ENCODE data around the gene TCN2. TPM values are rescaled to one million over a fixed set of nuclear protein-coding genes. Genes with fewer than 3 reads are reported as not detected.
"Not testable (repeated sequence)": the region's sequence is repeated elsewhere in the genome, so short reads cannot be mapped to it uniquely, and the experiment has no call there.

The TCN2 gene
- polyA plus RNA-seq (ENCODE audit: insufficient read length in 3 of 3): 10 to 100 TPM; 52.7 to 59.9 (median 52.9) TPM

- peak; percentile 54 to 68 (median 65) for DNase-seq (ENCODE audit: low read depth in 3 of 3, low spot score in 2 of 3)
Observed at GRCh38 chr22:30606455-30607299, at the start of gene TCN2. TSS of gene TCN2 (plus strand) at chr22:30607174. CDS start at chr22:30607332, 158 bp downstream.

GRCh38 chr22:30557243-30557642 lies 49.7 kb upstream of the TCN2 start:
- DNase-seq (ENCODE audit: low read depth in 3 of 3, low spot score in 2 of 3): no peak

- DNase-seq (ENCODE audit: low read depth in 3 of 3, low spot score in 2 of 3): no peak
Observed at GRCh38 chr22:30559889-30560288, 47.1 kb upstream of the TCN2 start.

GRCh38 chr22:30560643-30561202 lies 46.3 kb upstream of the TCN2 start:
- DNase-seq (ENCODE audit: low read depth in 3 of 3, low spot score in 2 of 3): not testable (repeated sequence)

- DNase-seq (ENCODE audit: low read depth in 3 of 3, low spot score in 2 of 3): no peak
Observed at GRCh38 chr22:30561402-30562189, 45.4 kb upstream of the TCN2 start.

- no peak for DNase-seq (ENCODE audit: low read depth in 3 of 3, low spot score in 2 of 3)
Observed at GRCh38 chr22:30562366-30562765, 44.6 kb upstream of the TCN2 start.

- no peak for DNase-seq (ENCODE audit: low read depth in 3 of 3, low spot score in 2 of 3)
Observed at GRCh38 chr22:30564045-30564760, 42.8 kb upstream of the TCN2 start.

GRCh38 chr22:30564761-30565119 lies 42.2 kb upstream of the TCN2 start:
- DNase-seq (ENCODE audit: low read depth in 3 of 3, low spot score in 2 of 3): no peak

- DNase-seq (ENCODE audit: low read depth in 3 of 3, low spot score in 2 of 3): no peak
Observed at GRCh38 chr22:30565341-30565740, 41.6 kb upstream of the TCN2 start.

- no peak for DNase-seq (ENCODE audit: low read depth in 3 of 3, low spot score in 2 of 3)
Observed at GRCh38 chr22:30566125-30566524, 40.8 kb upstream of the TCN2 start.

GRCh38 chr22:30567277-30567676 lies 39.7 kb upstream of the TCN2 start:
- DNase-seq (ENCODE audit: low read depth in 3 of 3, low spot score in 2 of 3): not testable (repeated sequence)

- no peak for DNase-seq (ENCODE audit: low read depth in 3 of 3, low spot score in 2 of 3)
Observed at GRCh38 chr22:30568137-30568805, 38.7 kb upstream of the TCN2 start.

GRCh38 chr22:30569674-30570202 lies 37.2 kb upstream of the TCN2 start:
- DNase-seq (ENCODE audit: low read depth in 3 of 3, low spot score in 2 of 3): no peak

GRCh38 chr22:30572210-30572609 lies 34.8 kb upstream of the TCN2 start:
- DNase-seq (ENCODE audit: low read depth in 3 of 3, low spot score in 2 of 3): no peak

- DNase-seq (ENCODE audit: low read depth in 3 of 3, low spot score in 2 of 3): no peak
Observed at GRCh38 chr22:30572840-30573593, 34.0 kb upstream of the TCN2 start.

- no peak for DNase-seq (ENCODE audit: low read depth in 3 of 3, low spot score in 2 of 3)
Observed at GRCh38 chr22:30573594-30574094, 33.3 kb upstream of the TCN2 start.

- no peak for DNase-seq (ENCODE audit: low read depth in 3 of 3, low spot score in 2 of 3)
Observed at GRCh38 chr22:30574095-30574981, 32.6 kb upstream of the TCN2 start, which contains the start of gene GAL3ST1. TSS of gene GAL3ST1 (minus strand) at chr22:30574665. CDS start at chr22:30557392, 17,273 bp downstream.

All from right renal cortex interstitium (tissue), 3 donors.